ENCODE measurements around the gene KCNIP2. TPM values are rescaled to one million over a fixed set of nuclear protein-coding genes. Genes with fewer than 3 reads are reported as not detected.

The KCNIP2 gene
- total RNA-seq, 1 donor from 2014 or later = 2.2 TPM

DNA sequence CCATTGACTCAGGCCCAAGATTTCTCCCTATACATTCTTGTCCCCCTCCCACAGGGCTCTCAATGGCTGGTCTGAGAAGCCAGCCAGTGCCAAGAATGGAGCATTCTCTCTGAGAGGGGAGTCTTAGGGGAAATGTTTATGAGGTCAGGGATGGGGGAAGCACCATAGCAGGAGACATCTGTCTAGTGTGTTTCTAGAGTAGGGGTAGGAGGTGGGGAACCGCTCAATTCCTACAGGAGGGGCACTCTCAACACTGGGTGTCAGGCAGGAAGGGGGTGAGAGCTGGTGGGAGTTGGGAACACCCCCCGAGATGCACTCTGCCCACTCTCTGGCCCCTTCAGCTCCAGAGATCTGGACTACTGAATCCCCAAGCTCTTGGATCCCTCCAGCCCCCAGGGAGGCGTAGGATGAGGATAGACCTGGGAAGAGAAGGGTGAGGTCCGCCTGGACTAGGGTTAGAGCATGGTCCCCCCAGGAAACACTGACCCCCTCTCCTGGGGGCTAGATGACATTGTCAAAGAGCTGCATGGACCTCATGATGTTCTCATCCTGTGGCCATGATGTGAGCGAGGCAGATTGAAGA, 16.7 kb downstream of the KCNIP2 start:
- TF ChIP-seq, protein P1, sequence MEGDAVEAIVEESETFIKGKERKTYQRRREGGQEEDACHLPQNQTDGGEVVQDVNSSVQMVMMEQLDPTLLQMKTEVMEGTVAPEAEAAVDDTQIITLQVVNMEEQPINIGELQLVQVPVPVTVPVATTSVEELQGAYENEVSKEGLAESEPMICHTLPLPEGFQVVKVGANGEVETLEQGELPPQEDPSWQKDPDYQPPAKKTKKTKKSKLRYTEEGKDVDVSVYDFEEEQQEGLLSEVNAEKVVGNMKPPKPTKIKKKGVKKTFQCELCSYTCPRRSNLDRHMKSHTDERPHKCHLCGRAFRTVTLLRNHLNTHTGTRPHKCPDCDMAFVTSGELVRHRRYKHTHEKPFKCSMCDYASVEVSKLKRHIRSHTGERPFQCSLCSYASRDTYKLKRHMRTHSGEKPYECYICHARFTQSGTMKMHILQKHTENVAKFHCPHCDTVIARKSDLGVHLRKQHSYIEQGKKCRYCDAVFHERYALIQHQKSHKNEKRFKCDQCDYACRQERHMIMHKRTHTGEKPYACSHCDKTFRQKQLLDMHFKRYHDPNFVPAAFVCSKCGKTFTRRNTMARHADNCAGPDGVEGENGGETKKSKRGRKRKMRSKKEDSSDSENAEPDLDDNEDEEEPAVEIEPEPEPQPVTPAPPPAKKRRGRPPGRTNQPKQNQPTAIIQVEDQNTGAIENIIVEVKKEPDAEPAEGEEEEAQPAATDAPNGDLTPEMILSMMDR (conservative IDR thresholded peaks at IDR 0.05) = no peak
- Mint-ChIP-seq H3K9me3 (no peaks in the 10 kb centered on the region), H3K27me3 (ENCODE audit: low read depth) (no peaks in the 10 kb centered on the region), H3K4me3 (peak overlapping the region; percentile 41), H3K27ac (ENCODE audit: unreplicated experiment) (no peak overlapping the region), H3K4me1 (peaks cover 23% of the 10 kb centered on the region), H3K36me3 (ENCODE audit: low read depth) (peaks cover 8% of the 10 kb centered on the region)
- no peak for DNase-seq (ENCODE audit: low read depth, low spot score)

GRCh38 chr10:101824736-101825135, 18.9 kb downstream of the KCNIP2 start:
- DNase-seq (ENCODE audit: low read depth, low spot score) = no peak
- TF ChIP-seq, protein P1 (conservative IDR thresholded peaks at IDR 0.05) = no peak
- peaks cover 8% of the 10 kb centered on the region for H3K36me3 Mint-ChIP-seq (ENCODE audit: low read depth)
- H3K4me1 Mint-ChIP-seq = peaks cover under 1% of the 10 kb centered on the region
- no peak overlapping the region for H3K27ac Mint-ChIP-seq (ENCODE audit: unreplicated experiment)
- no peaks in the 10 kb centered on the region for H3K27me3 Mint-ChIP-seq (ENCODE audit: low read depth)
- no peaks in the 10 kb centered on the region for H3K9me3 Mint-ChIP-seq
- no peak overlapping the region for H3K4me3 Mint-ChIP-seq

DNA sequence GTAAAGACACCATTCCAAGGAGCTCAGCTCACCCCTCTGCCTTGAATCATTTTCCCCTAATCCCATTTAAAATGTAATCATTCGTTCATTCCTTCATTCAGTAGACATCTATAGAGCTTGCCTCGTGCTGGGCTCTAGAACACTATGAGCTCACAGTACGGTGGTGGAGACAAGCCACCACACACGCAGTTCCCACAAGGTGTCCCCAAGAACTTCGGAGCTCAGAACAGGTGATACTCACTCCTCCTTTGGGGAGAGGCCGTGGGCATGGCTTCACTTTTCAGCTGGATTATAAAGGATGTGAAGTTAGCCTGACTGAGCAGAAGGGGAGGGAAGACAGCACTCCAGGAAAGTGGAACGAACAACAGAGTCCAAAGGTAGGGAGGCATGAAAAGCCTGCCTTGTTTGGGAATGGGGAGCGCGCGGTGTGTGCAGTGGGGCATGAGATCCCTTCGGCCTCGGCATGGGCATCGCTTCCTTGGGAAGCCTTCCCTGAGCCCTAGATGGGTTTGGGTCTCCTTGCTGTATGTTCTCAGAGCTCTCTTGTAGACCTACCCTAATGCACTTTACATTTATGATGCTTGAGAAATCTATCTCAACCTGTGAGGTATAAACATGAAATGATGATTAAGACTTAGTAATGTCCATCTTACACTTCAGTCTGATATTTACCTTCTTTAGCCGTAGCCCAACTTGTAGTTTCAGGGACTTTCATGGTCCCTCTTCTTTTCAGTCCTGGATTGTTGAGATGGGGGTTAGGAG, 24.5 kb downstream of the KCNIP2 start:
- DNase-seq (ENCODE audit: low read depth, low spot score) = no peak

DNA sequence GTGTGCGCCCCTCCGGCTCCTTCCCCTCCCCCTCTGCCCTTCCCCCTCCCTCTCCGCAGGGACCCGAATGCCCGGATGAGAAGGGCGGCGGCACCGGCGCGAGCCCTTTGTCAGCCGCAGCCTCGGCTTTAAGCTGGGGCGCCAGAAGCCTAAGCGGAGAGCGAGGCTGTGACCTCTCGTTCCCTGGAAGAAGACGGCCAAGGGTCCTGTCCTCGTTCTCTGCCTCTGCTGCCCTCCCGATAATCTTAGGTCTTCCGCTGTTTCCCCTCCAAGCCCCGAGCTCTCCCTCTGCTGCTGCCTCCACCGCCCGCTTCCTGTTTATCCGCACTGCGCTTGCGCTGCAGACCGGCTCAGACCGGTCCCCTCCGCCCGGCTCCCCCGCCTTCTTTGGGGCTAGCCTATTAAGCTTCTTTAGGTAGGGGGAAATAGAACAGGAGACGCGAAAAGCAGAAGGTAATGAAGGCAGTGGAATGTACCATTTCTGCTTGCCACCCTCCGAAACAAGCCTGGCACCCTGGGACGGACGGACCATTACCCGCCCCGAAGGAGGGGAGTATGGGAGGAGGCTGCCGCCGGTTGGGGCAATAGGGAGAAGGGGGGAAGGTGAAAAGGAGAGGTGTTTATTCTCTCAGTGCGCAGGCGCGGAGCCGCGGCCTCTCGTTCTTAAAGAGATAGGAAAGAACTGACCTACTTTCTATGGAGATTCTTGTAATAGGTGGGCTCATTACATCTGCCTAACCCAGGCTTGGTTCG, 25.3 kb downstream of the KCNIP2 start, which contains the start of gene OGA:
TSS of gene OGA (minus strand) at position 326 of the 753 bp plus-strand sequence. CDS start 422 bp downstream, outside the sequence.
- peaks cover 49% of the 10 kb centered on the region for H3K4me1 Mint-ChIP-seq

More for the DNA sequence above, 24.5 kb downstream of the KCNIP2 start:
- peak overlapping the region; percentile 59 for H3K27ac Mint-ChIP-seq (ENCODE audit: unreplicated experiment)
- TF ChIP-seq, protein P1 (conservative IDR thresholded peaks at IDR 0.05) = no peak
- peaks cover 44% of the 10 kb centered on the region for H3K4me1 Mint-ChIP-seq
- peak overlapping the region; percentile 98 for H3K4me3 Mint-ChIP-seq
- no peaks in the 10 kb centered on the region for H3K9me3 Mint-ChIP-seq
- H3K27me3 Mint-ChIP-seq (ENCODE audit: low read depth) = peaks cover 4% of the 10 kb centered on the region
- no peaks in the 10 kb centered on the region for H3K36me3 Mint-ChIP-seq (ENCODE audit: low read depth)

More for the DNA sequence above, 25.3 kb downstream of the KCNIP2 start, which contains the start of gene OGA:
- TF ChIP-seq, protein P1 (conservative IDR thresholded peaks at IDR 0.05) = no peak
- peak; percentile 91 for DNase-seq (ENCODE audit: low read depth, low spot score)
- H3K9me3 Mint-ChIP-seq = no peaks in the 10 kb centered on the region
- peak within 1 kb of the TSS; percentile 99 for H3K27ac Mint-ChIP-seq (ENCODE audit: unreplicated experiment)
- peaks cover 4% of the 10 kb centered on the region for H3K27me3 Mint-ChIP-seq (ENCODE audit: low read depth)
- no peaks in the 10 kb centered on the region for H3K36me3 Mint-ChIP-seq (ENCODE audit: low read depth)
- peak within 1 kb of the TSS; percentile 98 for H3K4me3 Mint-ChIP-seq

Measured in neural crest cell (in vitro differentiated cells).